ENCODE measurements around the gene C19orf44. TPM values are rescaled to one million over a fixed set of nuclear protein-coding genes. Genes with fewer than 3 reads are reported as not detected.
A peak's percentile ranks its signal among the peaks of the same experiment; 100 is the strongest.

Gene C19orf44
- total RNA-seq, 2 experiments from 2014 or later = 6.8 to 7.6 TPM

DNA sequence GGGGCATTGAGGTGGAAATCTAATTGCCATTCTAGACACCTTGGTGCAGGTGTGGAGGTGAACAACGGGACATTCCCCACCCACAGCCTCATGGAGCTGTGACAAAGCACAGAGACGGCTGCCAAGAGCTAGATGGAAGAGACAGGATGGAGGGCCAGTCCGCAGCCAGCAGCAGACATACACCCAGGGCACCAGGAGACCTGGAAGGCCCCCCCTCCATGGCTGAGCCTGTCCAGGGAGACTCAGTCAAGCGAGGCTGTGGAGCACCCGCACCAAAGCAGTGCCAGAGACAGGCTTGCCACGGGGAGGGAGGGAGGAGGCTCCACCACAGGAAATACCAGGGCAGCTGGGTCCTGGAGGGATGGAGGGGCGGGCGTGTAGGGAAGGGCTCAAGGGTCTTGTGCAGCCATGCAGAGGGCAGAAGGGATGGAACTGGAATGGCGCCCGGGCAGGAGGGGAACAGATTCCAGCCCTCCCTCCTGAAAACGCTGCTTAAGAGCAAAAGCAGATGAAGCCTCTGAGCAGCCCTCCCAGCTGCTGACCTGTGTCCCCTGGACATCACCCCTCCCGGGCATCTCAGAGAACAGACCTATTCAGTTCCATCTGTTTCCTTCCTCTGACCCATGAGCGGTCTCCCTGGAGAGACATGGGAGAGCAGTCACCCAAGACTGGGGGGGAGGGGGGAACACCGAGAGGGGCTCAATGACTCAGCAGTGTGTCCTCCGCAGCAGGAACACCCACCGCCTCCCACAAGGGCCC, 38.8 kb upstream of the C19orf44 start:
- ChIA-PET POLR2A (interaction anchor here (0.5 kb wide), 1 partner anchor 200 kb away, joined by 3 read pairs; no protein-coding TSS in a partner anchor), CTCF (ENCODE audit: unreplicated experiment) (no interaction called here)
- no peak for DNase-seq (ENCODE audit: low spot score)
- Histone ChIP-seq H3K27ac (ENCODE audit: low read depth, low read length, poor library complexity, severe bottlenecking) (peak overlapping the region; percentile 34), H3K79me2 (ENCODE audit: insufficient read depth, low read depth, low read length) (peaks cover 94% of the 10 kb centered on the region), H4K20me1 (ENCODE audit: insufficient read depth, low read length) (peaks cover 5% of the 10 kb centered on the region; the same call in 1 of the 2 replicates), H3K4me3 (ENCODE audit: low read depth, low read length, poor library complexity, severe bottlenecking) (peak overlapping the region; percentile 48), H2AFZ (ENCODE audit: low read length) (no peak overlapping the region), H3K9me2 (ENCODE audit: insufficient read depth, low read length) (no peaks in the 10 kb centered on the region), H3K4me1 (ENCODE audit: insufficient read depth, low read length, poor library complexity, severe bottlenecking) (peaks cover 67% of the 10 kb centered on the region), H3K36me3 (ENCODE audit: insufficient read depth, low read length) (peaks cover 13% of the 10 kb centered on the region), H3K4me2 (ENCODE audit: low read length) (peak overlapping the region; percentile 86), H3K9me3 (ENCODE audit: low read length) (no peaks in the 10 kb centered on the region)
- intact Hi-C loops (cut with micrococcal nuclease; ENCODE audit: unreplicated experiment) = no loop called here
- no TSS peak for BruUV-seq (replicated peaks)
- TF ChIP-seq, protein P1, sequence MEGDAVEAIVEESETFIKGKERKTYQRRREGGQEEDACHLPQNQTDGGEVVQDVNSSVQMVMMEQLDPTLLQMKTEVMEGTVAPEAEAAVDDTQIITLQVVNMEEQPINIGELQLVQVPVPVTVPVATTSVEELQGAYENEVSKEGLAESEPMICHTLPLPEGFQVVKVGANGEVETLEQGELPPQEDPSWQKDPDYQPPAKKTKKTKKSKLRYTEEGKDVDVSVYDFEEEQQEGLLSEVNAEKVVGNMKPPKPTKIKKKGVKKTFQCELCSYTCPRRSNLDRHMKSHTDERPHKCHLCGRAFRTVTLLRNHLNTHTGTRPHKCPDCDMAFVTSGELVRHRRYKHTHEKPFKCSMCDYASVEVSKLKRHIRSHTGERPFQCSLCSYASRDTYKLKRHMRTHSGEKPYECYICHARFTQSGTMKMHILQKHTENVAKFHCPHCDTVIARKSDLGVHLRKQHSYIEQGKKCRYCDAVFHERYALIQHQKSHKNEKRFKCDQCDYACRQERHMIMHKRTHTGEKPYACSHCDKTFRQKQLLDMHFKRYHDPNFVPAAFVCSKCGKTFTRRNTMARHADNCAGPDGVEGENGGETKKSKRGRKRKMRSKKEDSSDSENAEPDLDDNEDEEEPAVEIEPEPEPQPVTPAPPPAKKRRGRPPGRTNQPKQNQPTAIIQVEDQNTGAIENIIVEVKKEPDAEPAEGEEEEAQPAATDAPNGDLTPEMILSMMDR (conservative IDR thresholded peaks at IDR 0.05; ENCODE audit: low read length) = no peak
- TF ChIP-seq EZH2phosphoT487 (IDR thresholded peaks at IDR 0.05; ENCODE audit: borderline replicate concordance, low read depth, low read length) = no peak

DNA sequence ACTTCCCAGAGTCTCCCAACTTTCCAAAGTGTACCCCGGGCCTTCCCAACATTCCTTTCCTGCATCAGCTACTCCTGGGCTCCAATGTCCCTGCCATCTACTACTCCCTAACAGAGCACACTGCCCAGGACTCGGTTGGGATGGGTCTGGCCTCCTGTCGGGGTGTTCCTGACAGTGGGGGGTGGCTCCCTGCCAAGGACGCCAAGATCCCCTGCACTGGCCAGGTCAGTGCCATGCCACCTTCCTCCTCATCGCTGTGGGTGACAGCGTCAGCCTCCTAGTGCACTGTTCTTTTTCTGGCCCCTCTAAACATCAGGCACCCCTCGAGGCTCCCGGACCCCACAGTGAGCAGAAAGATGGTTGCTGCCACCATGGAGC, 38.3 kb upstream of the C19orf44 start:
- intact Hi-C loops (cut with micrococcal nuclease; ENCODE audit: unreplicated experiment) = no loop called here
- no peak overlapping the region for H2AFZ ChIP-seq (ENCODE audit: low read length)
- TF ChIP-seq, protein P1 (conservative IDR thresholded peaks at IDR 0.05; ENCODE audit: low read length) = no peak
- no peak for TF ChIP-seq EZH2phosphoT487 (IDR thresholded peaks at IDR 0.05; ENCODE audit: borderline replicate concordance, low read depth, low read length)
- ChIA-PET CTCF (ENCODE audit: unreplicated experiment) (no interaction called here), POLR2A (interaction anchor here (0.5 kb wide), 1 partner anchor 67 kb away, joined by 3 read pairs; no protein-coding TSS in a partner anchor)
- H3K36me3 ChIP-seq (ENCODE audit: insufficient read depth, low read length) = peaks cover 18% of the 10 kb centered on the region
- no peaks in the 10 kb centered on the region for H3K9me2 ChIP-seq (ENCODE audit: insufficient read depth, low read length)
- H3K4me2 ChIP-seq (ENCODE audit: low read length) = peak overlapping the region; percentile 86
- DNase-seq (ENCODE audit: low spot score) = no peak
- peaks cover 94% of the 10 kb centered on the region for H3K79me2 ChIP-seq (ENCODE audit: insufficient read depth, low read depth, low read length)
- no peaks in the 10 kb centered on the region for H3K9me3 ChIP-seq (ENCODE audit: low read length)
- H3K4me3 ChIP-seq (ENCODE audit: low read depth, low read length, poor library complexity, severe bottlenecking) = peak overlapping the region; percentile 48
- H3K27ac ChIP-seq (ENCODE audit: low read depth, low read length, poor library complexity, severe bottlenecking) = peak overlapping the region; percentile 34
- no TSS peak for BruUV-seq (replicated peaks)
- peaks cover 69% of the 10 kb centered on the region for H3K4me1 ChIP-seq (ENCODE audit: insufficient read depth, low read length, poor library complexity, severe bottlenecking)
- H4K20me1 ChIP-seq (ENCODE audit: insufficient read depth, low read length) = peaks cover 5% of the 10 kb centered on the region; the same call in 1 of the 2 replicates
